Thyroid gland (tissue), 4 donors: Measurements from ENCODE around the gene CRACR2B.

Experiments used
- CTCF ChIP-seq, 6 experiments: fragments of 200-600 bp in 3 of 6; fragments of 450-650 bp in 3 of 6; sonication (generic) in 3 of 6; IDR thresholded peaks; one replicate each; pipeline ENCODE4 v1.5.1; 2016 to 2019; ENCODE audit warnings: antibody characterized with exemption in 6 of 6, mild to moderate bottlenecking in 2 of 6, inconsistent platforms in 1 of 6, moderate library complexity in 1 of 6
- POLR2A ChIP-seq, 2 donors: fragments of 450-650 bp; IDR thresholded peaks; one replicate each; pipeline ENCODE4 v1.6.1; 2017; ENCODE audit warnings: antibody characterized with exemption in 2 of 2, mild to moderate bottlenecking in 2 of 2, moderate library complexity in 1 of 2

GRCh38 chr11:836274-836673 is 8.6 kb downstream of the CRACR2B start:
- no peak for TF ChIP-seq CTCF (IDR thresholded peaks at IDR 0.05)
- no peak for TF ChIP-seq POLR2A (IDR thresholded peaks at IDR 0.05)
